Astrocyte (in vitro differentiated cells and primary cell): Measurements from ENCODE around the gene ITGBL1.

Experiments used
- EZH2 ChIP-seq: IDR thresholded peaks from 2 replicates; pipeline ENCODE4 v1.6.1; 2012; ENCODE audit warnings: mild to moderate bottlenecking, low read length, inconsistent platforms; ENCODE audit not compliant: insufficient read depth
- TF ChIP-seq, protein P1 (sequence below): IDR thresholded peaks from 2 replicates; pipeline ENCODE4 v1.5.1; 2011; ENCODE audit warnings: low read depth, mild to moderate bottlenecking, inconsistent platforms, low read length, moderate library complexity; ENCODE audit not compliant: insufficient read depth

GRCh38 chr13:101590479-101590878 lies 138.0 kb downstream of the ITGBL1 start:
- TF ChIP-seq, protein P1, sequence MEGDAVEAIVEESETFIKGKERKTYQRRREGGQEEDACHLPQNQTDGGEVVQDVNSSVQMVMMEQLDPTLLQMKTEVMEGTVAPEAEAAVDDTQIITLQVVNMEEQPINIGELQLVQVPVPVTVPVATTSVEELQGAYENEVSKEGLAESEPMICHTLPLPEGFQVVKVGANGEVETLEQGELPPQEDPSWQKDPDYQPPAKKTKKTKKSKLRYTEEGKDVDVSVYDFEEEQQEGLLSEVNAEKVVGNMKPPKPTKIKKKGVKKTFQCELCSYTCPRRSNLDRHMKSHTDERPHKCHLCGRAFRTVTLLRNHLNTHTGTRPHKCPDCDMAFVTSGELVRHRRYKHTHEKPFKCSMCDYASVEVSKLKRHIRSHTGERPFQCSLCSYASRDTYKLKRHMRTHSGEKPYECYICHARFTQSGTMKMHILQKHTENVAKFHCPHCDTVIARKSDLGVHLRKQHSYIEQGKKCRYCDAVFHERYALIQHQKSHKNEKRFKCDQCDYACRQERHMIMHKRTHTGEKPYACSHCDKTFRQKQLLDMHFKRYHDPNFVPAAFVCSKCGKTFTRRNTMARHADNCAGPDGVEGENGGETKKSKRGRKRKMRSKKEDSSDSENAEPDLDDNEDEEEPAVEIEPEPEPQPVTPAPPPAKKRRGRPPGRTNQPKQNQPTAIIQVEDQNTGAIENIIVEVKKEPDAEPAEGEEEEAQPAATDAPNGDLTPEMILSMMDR: no peak
- TF ChIP-seq EZH2: no peak
